ENCODE data around the gene CAPN14. TPM values are rescaled to one million over a fixed set of nuclear protein-coding genes. Genes with fewer than 3 reads are reported as not detected.
A peak's percentile ranks its signal among the peaks of the same experiment; 100 is the strongest.

The CAPN14 gene
- total RNA-seq, 1 donor from 2014 or later, result 0.27 TPM

DNA sequence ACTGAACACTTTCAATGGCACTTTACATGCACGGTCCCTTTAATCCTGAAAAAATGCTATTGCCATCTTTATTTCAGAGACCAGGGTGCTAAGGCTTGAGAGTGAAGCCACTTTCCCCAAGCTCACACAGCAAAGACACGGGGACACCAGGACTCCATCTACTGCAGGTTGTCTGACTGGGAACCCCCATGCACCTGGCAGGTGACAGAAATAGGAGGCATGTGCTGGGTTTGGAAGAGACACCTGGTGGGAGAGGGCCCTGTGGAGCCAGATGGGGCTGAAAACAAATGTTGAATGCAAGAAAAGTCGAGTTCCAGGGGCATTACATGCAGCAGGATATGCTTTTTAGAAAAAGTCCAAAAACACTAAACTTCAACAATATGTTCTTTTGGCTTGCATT, 11.4 kb upstream of the CAPN14 start:
- no peaks in the 10 kb centered on the region for H3K27me3 ChIP-seq (ENCODE audit: low read depth)
- intact Hi-C loops (cut with micrococcal nuclease), result no loop called here

DNA sequence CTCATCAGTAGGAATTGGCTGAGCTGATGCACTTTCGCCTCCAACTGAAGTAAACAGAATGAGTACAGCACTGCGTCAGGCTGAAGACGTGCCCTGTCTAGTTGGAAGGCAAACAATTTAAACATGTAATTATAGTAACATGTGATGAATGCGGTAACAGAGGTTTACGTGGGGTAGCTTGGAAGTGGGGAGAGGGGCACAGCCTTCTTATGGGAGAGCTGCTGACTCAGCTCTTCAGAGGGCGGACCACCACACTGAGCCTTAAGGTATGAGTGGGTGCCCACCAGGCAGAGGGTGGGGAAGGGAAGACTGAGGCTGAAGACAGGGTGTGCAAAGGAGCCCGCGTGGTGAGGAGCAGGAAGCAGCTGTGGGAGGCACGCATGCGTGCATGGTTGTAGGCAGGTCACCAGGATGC, 10.4 kb upstream of the CAPN14 start:
- Histone ChIP-seq H3K36me3 (no peaks in the 10 kb centered on the region), H3K27ac (replicated peaks) (peak overlapping the region; percentile 52), H3K4me1 (peaks cover 26% of the 10 kb centered on the region), H3K9me3 (replicated peaks) (no peaks in the 10 kb centered on the region), H3K4me3 (no peak overlapping the region), H3K27me3 (ENCODE audit: low read depth) (no peaks in the 10 kb centered on the region)
- TF ChIP-seq CTCF (IDR thresholded peaks at IDR 0.05; ENCODE audit: borderline replicate concordance), result no peak
- no peak for DNase-seq
- intact Hi-C loops (cut with micrococcal nuclease), result no loop called here

More for the DNA sequence above, 11.4 kb upstream of the CAPN14 start:
- Histone ChIP-seq H3K4me1 (peaks cover 36% of the 10 kb centered on the region), H3K9me3 (replicated peaks) (no peaks in the 10 kb centered on the region), H3K36me3 (no peaks in the 10 kb centered on the region), H3K27ac (replicated peaks) (no peak overlapping the region), H3K4me3 (no peak overlapping the region)
- DNase-seq, result no peak
- no peak for TF ChIP-seq CTCF (IDR thresholded peaks at IDR 0.05; ENCODE audit: borderline replicate concordance)

DNA sequence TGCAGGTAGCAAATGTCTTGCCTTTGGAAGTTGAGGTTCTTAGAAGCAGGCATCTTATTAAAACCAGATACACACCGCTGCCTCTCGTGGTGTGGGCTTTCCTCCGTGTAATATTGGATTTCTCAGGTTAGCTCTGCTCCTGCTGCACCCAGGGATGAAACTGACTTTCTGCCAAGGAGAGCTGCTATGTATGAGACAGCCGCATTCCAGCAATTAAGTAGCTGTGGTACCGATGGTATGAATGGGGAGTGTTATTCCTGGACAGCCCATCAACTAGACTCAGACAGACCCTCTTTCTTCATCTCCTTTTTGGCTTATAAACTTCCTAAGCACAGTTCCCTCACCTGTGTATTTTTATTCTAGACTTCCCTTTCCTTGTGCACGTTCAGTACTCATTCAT, 9.8 kb upstream of the CAPN14 start:
- DNase-seq, result no peak
- Histone ChIP-seq H3K27ac (replicated peaks) (peak overlapping the region; percentile 52), H3K27me3 (ENCODE audit: low read depth) (no peaks in the 10 kb centered on the region), H3K4me3 (no peak overlapping the region), H3K9me3 (replicated peaks) (no peaks in the 10 kb centered on the region), H3K36me3 (no peaks in the 10 kb centered on the region), H3K4me1 (peaks cover 20% of the 10 kb centered on the region)
- intact Hi-C loops (cut with micrococcal nuclease), result no loop called here
- TF ChIP-seq CTCF (IDR thresholded peaks at IDR 0.05; ENCODE audit: borderline replicate concordance), result no peak

- no peak for DNase-seq
- Histone ChIP-seq H3K4me3 (no peak overlapping the region), H3K27me3 (ENCODE audit: low read depth) (no peaks in the 10 kb centered on the region), H3K36me3 (no peaks in the 10 kb centered on the region), H3K27ac (replicated peaks) (no peak overlapping the region), H3K4me1 (peaks cover 14% of the 10 kb centered on the region), H3K9me3 (replicated peaks) (no peaks in the 10 kb centered on the region)
- no peak for TF ChIP-seq CTCF (IDR thresholded peaks at IDR 0.05; ENCODE audit: borderline replicate concordance)
- intact Hi-C loops (cut with micrococcal nuclease), result no loop called here
These were observed 9.0 kb upstream of the CAPN14 start for GRCh38 chr2:31226266-31226665.

GRCh38 chr2:31223749-31224148, 6.4 kb upstream of the CAPN14 start:
- peaks cover 4% of the 10 kb centered on the region for H3K4me1 ChIP-seq
- H3K27me3 ChIP-seq (ENCODE audit: low read depth), result no peaks in the 10 kb centered on the region
- intact Hi-C loops (cut with micrococcal nuclease), result no loop called here
- no peak overlapping the region for H3K27ac ChIP-seq (replicated peaks)
- no peak overlapping the region for H3K4me3 ChIP-seq
- DNase-seq, result no peak
- no peaks in the 10 kb centered on the region for H3K36me3 ChIP-seq
- H3K9me3 ChIP-seq (replicated peaks), result no peaks in the 10 kb centered on the region
- TF ChIP-seq CTCF (IDR thresholded peaks at IDR 0.05; ENCODE audit: borderline replicate concordance), result no peak

GRCh38 chr2:31223026-31223425, 5.7 kb upstream of the CAPN14 start:
- no peak for TF ChIP-seq CTCF (IDR thresholded peaks at IDR 0.05; ENCODE audit: borderline replicate concordance)
- no peak for DNase-seq
- intact Hi-C loops (cut with micrococcal nuclease), result no loop called here
- no peaks in the 10 kb centered on the region for H3K36me3 ChIP-seq
- peaks cover 4% of the 10 kb centered on the region for H3K4me1 ChIP-seq
- no peak overlapping the region for H3K27ac ChIP-seq (replicated peaks)
- no peaks in the 10 kb centered on the region for H3K9me3 ChIP-seq (replicated peaks)
- no peaks in the 10 kb centered on the region for H3K27me3 ChIP-seq (ENCODE audit: low read depth)
- H3K4me3 ChIP-seq, result no peak overlapping the region
